NK-92 treated with Interleukin-12 subunit alpha and Interleukin-12 subunit beta, amount 100 ng/mL, for 24 hours (cell line): ENCODE measurements around the gene DRAXIN.

ENCODE experiments used
- DNase-seq: peaks from one replicate; lab custom pipeline; 2025; lab: John Stamatoyannopoulos, UW

The DRAXIN gene

DNA sequence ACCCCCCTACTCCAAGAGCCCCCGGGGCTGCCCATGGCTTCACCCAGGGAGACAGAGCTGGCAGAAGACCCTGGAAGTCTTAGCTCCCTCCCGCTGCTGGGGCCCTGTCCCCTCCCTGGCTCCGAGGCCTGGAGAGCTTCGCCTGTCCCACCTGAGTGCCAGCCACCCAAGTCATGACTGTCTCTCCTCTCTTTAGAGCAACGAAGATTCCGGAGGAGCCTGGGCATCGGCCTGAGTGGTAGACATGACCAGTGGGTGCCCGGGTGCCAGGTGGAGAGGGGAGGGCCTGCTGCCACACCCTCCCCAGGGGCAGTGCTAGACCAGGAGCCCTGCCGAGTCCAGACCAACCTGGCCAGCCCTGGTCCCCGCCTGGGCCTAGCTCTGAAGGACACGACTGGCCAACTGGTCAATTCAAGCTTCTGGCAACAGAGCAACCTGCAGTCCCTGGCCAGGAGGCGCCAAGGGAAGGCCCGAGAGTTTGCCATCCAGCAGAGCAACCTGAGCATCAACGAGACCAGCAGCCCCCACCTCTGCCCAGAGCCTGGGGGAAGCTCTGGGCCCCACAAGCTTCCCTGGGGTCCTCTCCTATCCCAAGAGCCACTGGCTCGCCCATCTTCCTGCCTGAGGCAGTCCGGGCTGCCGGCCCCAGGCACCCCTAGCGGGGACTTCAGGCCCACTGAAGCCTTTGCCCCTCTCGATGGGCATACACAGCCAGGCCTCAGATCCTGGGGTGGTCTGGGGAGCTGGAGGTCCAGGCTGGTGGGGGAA lies 74.3 kb downstream of the DRAXIN start:
- no peak for DNase-seq

- DNase-seq, result no peak
Observed at GRCh38 chr1:11766429-11766776, 74.9 kb downstream of the DRAXIN start.

- no peak for DNase-seq
Observed at GRCh38 chr1:11767922-11768704, 76.6 kb downstream of the DRAXIN start.

- DNase-seq, result no peak
Observed at GRCh38 chr1:11768821-11769220, 77.3 kb downstream of the DRAXIN start.

GRCh38 chr1:11769274-11769673 lies 77.8 kb downstream of the DRAXIN start:
- DNase-seq, result no peak

DNA sequence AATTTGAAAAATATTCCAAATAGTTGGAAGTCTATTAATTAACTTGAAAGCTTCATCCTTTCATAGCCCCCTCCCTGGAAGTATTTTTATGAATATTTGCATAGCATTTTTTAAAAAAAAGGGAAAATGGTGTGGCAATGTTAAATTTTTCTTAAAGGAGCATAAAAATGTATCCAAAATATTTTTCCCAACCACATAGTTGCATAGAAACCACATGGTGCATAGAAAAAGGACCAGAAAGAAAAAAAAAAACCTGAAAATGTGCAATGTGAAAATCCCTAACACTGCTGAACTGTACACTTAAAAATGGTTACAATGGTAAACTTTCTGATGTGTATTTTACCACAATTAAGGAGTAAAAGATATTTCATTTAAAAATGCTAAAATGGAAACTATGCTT lies 78.5 kb downstream of the DRAXIN start:
- no peak for DNase-seq

DNA sequence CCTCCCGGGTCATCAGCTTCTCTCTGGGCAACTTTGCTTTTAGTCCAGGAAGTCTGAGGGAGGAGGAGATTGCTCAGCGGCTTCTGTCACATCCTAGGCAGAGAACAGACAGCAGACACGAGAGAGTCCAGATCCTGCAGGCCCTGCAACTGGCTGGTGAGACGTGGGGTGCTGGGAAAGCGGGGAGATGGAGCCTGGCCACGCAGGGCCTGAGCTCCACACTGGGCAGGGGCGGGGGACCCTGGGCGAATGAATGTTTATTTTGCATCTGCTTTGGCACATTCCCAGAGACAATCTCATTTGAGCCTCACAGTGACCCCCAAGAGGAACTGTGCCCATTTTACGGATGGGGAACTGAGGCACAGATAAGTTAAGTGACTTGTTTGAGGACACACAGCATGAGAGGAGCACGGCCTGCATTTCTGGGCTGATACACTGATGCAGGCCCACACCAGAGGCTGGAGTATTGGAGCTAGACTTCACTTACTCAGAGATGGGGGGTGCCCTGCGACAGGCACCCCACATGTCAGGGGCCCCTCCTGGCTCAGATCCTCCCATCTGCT lies 80.1 kb downstream of the DRAXIN start:
- no peak for DNase-seq

GRCh38 chr1:11772458-11772857 lies 80.9 kb downstream of the DRAXIN start:
- no peak for DNase-seq

DNA sequence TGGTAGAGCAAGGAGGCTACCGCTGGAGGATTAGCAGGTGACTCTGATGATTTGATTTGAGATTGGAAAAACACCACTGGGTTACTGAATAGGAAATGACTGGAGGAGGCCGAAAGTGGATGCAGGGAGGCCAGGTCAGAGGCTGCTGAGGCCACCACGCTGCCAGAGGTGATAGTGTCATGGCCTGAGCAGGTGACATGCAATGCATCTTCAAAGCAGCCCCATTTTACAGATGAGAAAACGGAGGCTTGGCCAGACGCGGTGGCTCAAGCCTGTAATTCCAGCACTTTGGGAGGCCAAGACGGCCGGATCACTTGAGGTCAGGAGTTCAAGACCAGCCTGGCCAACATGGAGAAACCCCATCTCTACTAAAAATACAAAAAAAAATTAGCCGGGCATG lies 83.2 kb downstream of the DRAXIN start:
- no peak for DNase-seq
